Ishikawa (cell line): Measurements from ENCODE around the gene STUM.

ENCODE experiments used
- EP300 ChIP-seq: IDR thresholded peaks from 2 replicates; pipeline ENCODE4 v1.6.1; 2012; ENCODE audit warnings: borderline replicate concordance
- TAF1 ChIP-seq: IDR thresholded peaks from 2 replicates; pipeline ENCODE4 v1.6.1; 2012; ENCODE audit warnings: low read depth, mild to moderate bottlenecking

- TF ChIP-seq TAF1, result no peak
- TF ChIP-seq EP300, result no peak
These were observed 42.0 kb downstream of the STUM start for GRCh38 chr1:226590614-226591013.
